CD4-positive, alpha-beta T cell treated with Interleukin-17A for 4 hours (primary cell): ENCODE results near the gene PTGIR.
A peak's percentile ranks its signal among the peaks of the same experiment; 100 is the strongest.
"Not testable (repeated sequence)": the region's sequence is repeated elsewhere in the genome, so short reads cannot be mapped to it uniquely, and the experiment has no call there.

Experiments used
- DNase-seq: peaks from one replicate; pipeline ENCODE4 v3.0.0-alpha.2; 2020; ENCODE audit warnings: mixed read lengths

Gene PTGIR

DNA sequence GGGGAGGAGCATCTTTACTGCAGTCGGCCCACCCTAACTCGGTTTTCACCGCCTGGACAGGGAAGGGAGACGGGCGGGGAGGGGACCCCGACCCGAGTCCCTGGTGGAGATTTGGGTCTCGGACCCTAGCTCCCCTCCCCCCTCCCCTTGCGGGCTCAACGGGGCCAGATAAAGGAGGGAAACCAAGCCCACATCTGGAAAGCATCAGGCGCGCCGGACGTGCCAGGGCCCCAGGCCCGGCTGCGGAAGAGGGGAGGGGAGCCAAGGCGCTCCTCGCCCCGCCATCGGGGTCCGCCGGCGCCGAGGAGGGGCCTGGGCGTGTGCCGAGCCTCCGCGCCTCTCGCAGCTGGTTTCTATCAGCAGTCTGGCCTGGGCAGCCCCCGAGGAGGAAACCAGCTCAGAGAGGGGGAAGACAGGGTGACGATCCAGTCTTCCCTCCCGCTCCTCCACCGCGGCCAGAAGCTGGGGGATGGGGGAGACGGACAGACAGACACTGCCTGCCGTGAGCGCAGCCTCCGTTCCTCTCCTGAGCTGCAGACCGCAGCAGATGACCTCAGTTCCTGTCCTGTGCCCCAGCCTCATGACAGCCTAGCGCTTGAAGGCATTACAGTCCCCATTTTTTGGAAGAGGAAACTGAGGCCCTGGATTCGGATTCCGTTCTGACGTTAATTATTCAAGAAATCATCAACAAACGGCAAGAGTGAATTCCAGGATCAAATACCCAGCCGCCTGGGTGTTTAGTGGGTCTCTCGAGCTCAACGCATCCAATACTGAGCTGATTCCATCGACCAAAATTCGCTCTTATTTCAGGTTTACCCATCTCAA, 14.7 kb upstream of the PTGIR start:
- peak; percentile 23 for DNase-seq

DNA sequence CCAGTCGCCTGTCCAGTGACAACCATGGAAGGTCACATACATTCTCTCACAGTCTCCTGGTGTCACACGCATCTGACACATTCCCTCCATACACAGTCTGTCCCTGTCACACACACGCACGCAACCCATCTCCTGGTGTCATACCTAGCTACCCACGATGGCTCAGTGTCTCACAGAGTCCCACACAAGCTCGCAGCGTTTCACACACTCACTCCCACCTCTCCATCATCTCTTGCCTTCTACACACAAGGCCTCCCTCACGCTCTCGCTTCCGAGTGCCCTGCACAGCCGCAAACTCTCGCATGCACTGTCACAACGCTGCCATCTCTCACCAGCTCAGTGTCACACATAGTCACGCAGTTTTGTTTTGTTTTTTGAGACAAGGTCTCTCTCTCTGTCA, 12.3 kb upstream of the PTGIR start:
- peak; percentile 23 for DNase-seq

DNA sequence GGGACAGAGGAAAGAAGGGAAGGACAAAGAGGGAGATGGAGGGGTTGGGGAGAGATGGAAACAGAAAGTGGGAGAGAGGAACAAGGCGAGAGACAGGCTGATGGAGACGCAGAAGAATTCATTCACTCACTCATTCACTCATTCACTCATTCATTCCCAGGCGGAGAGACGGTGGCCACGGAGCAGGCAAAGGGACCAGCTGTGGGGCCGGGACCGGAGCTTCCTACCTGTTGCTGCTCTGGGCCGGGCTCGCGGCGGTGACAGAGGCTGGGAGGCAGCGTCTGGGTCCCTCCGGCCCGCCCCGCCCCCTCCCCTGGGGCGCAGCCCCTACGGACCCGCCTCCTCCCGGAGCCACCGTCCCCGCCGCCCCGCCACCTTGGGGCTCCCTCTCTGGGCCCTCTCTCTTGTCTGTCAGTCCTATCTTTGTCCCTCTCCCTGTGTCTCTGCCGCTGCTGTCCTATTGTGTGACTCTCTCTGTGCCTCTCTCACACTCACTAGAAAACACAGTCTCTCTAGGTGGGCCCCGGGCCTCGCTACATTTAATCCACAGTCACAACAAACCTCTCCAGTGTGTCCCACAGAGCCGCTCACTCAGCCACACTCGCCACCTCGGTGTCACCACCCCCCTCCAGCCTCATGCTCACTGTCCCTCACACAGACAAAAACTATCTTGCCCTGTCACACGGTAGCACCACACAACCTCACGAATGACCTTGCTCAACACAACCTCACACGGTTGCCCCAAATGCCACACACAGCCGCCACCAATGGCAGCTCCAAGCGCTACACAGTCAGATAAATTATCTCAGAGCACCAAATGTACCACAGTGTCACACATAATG, 11.3 kb upstream of the PTGIR start, which contains the start of gene GNG8:
Gene GNG8, minus strand, starts transcription at position 283 of the 842 bp plus-strand sequence. CDS start 1,520 bp downstream, outside the sequence.
- DNase-seq = peak; percentile 59

DNA sequence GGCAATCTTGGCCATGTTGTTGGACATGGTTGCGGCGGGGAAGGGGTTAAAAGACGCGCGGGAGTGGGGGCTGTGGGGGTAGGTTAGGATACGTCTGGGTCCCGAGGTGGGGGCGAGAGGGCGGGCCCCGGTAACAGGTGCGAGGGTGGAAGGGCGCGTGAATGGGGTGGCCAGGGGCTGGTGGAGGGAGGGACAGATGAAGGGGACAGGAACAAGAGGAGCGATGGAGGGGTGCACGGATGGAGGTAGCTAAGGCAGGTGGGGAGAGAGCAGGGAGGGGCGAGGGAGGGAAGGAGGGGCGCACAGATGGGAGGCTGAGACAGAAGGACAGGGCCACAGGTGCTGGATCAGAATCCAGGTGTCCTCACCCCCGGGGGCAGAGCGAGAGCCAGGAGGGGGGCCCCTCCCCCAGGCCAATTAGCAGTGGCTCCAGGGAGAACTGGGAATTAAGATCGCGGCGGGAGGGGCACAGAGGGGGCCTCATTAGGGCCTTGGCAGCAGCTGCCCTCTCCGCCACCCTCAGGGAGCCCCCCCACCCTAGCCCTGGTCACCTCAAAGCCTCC, 9.8 kb upstream of the PTGIR start:
- DNase-seq = no peak

DNA sequence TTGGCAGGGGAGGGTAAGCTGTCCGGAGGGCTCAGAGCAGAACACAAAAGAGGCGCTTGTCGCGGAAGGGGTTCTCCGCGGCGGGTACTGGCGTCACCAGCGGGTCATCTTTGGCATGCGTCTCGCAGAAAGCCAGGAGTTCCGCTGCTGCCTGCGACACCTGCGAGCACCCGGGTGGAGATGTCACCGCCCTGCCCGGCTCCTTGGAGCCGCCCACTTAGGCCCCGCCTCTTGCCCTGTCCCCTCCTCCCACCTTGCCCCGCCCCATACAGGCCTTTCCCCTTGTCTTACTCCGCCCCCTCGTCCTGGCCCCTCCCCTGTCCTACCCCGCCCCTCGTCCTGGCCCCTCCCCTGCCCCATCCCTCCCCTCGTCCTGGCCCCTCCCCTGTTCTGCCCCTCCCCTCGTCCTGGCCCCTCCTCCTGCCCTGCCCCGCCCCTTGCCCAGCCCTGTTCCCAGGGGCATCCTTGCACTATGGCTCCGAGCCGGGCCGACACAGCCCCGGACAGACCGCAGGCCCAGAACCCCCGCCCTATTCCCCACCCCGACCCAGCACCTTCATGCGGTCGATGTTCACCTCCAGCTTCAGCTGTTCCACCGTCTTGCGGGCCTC, 9.3 kb upstream of the PTGIR start:
- peak; percentile 97 for DNase-seq

DNA sequence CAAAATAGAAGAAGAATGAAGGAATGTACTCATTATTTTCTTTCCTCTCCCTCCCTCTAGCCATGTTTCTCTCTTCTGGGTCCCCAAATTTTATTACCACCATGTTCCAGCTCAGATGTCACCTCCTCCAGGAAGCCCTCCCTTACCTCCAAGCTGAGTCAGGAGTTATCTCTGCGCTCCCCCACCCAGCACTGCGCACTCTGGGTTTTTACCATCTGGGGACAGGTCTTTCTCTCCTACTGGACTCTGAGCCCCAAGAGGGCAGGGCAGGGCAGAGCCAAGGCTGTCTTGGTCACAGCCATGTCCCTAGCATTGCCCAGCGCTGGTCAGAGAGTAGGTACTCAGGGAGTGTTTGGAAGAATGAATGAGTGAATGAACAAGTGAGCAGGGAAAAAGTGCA, 8.2 kb upstream of the PTGIR start:
- DNase-seq = no peak

DNA sequence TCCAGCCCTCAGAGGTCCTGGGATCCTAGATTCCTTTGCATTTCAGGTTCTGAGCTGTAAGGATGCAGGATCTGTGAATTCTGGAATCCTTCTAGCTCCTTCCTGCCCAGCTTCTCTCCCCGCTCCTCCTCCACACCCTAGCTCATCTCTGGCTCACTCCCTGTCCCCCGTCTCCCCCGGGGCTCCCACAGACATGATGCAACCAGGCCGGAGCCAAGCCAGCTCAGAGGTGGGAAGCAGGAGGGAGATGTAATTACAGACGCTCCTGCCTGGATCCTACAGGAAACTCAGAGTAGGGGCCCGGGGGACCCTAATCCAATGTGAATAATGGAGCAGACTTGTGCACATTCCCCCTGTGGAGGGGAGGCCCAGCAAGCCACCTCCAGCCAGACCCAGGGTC, 6.6 kb upstream of the PTGIR start:
- DNase-seq = no peak

DNA sequence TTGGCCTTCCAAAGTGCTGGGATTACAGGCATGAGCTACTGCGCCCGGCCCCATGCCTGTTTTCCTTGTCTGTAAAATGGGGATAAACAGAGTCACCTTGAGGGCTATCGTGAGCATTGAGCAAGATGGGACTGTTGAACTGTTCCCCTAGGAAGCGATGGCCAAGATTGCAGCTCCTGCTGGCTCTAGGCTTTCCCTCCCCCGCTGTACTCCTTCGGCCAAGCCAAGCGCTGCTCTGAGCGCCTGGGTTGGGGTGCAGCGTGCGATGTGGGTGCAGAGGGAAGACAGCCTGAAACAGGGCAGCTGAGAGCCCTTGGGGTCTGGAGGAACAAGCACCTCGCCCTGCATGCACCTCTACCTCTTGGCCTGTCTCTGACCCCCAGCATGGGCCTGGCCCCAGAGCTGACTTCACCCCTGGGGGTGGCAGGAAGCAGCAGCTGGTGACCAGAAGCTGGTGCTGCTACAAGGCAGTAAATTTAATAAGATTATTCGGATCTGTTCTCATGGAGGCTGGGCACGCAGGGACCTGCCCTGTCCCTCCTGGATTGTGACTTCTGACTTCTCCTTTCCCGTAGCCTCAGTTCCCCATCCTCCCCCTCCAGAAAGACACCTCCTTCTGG, 5.8 kb upstream of the PTGIR start:
- no peak for DNase-seq

DNA sequence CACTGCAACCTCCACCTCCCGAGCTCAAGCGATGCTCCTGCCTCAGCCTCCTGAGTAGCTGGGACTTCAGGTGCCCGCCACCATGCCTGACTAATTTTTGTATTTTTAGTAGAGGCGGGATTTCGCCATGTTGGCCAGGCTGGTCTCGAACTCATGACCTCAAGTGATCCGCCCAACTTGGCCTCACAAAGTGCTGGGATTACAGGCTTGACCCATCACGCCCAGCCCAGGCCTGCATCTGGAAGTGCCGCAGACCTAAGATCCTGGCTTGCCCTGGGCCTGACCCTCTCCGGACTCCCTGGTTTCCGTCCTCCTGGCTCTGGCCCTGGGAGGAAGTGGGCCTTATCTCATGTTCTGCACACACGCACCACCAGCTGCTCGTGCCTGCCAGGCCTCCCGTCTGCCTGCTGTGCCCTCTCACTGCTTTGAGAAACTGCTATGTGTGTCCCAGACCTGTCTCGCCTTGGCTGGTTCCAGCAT, 4.7 kb upstream of the PTGIR start:
- DNase-seq = no peak

DNA sequence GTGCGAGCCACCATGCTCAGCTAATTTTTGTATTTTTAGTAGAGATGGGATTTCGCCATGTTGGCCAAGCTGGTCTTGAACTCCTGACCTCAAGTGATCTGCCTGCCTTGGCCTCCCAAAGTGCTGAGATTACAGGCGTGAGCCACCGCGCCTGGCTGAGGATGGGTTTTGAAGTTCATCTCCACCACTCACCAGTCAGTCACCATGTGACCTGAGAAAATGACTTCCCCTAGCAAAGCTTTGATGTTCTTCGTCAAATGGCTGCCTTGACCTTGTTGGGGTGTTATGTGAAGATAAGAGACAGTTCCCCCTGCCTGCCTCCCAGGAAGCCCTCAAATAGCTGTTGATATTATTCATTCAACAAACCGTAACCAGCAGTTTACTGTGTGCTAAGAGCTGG, 4.1 kb upstream of the PTGIR start:
- not testable (repeated sequence) for DNase-seq

DNA sequence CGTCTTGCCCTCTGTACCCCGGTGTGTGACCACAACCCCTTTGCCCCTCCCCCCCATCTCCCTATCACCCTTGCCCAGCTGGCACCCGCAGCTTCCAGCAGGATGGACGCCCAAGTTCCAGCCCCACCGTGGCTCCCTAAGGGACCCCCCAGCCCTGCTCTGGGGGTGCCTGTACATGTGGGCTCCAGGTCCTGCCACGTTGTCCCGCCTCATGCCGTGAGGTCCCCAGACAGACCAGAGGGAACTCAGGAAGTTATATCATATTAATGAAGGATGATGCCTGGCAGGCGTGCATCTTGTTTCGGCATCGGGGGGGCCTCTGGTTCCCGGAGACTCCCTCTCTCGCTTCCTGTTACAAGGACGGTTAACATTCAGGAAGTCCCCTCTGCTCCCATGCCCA, 1.6 kb upstream of the PTGIR start:
- no peak for DNase-seq

DNA sequence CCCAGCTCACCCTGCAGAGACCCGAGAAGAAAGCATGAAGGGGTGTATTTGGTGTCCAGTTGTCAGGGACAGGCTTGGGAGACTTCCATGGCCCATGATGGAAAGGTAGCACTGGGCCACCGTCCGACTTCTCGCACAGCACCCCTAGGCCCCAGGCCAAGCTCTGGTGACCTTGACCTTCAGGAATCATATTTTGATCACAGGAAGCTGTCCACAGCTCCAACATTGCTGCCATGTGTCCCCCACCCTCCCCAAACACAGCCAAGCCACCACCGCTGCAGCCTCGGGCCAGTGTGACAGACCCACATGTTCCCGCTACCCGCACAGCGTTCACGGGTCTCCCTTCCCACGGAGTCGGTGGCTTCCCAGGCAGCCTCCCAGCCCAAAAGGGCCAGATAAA, 842 bp upstream of the PTGIR start:
- no peak for DNase-seq

DNA sequence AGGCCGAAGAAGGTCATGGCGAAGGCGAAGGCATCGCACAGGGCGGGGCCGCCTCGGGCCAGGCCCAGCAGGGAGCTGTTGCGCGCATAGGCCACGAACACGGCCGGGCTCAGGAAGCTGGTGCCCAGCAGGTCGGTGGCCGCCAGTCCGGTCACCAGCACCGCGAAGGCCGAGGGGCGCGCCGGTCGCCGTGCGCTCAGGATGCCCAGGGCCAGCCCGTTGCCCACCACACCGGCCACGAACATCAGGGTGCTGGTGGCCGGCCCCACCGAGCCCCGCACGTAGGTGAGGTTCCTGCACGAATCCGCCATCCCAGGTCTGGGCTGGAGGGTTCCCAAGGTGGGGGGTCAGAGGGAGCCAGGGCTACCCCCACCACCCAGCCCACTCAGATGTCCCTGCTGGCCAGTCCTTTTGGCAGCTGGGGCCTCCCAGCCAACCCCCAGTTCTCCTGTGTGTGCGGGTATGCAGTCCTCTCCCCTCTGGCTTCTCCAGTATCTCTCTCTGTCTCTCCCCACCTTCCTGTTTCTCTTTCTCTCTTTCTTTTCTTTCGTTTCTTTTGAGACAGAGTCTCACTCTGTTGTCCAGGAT, 880 bp downstream of the PTGIR start:
- DNase-seq = no peak

DNA sequence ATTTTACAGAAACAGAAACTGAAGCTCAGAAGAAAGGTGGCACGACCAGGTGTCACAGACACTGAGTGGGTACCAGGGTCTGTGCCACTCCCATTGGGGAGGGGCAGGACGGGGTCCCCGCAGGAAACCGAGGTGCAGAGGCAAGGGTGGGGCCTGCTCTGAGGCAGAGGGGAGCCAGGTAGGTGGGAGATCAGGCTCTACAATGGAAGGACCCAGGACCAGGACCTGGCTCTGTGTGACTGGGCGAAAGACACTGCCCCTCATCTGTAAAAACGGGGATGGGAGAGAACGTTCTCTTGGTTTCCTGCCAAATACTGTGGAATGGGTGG, 2.8 kb downstream of the PTGIR start:
- DNase-seq = peak; percentile 25

DNA sequence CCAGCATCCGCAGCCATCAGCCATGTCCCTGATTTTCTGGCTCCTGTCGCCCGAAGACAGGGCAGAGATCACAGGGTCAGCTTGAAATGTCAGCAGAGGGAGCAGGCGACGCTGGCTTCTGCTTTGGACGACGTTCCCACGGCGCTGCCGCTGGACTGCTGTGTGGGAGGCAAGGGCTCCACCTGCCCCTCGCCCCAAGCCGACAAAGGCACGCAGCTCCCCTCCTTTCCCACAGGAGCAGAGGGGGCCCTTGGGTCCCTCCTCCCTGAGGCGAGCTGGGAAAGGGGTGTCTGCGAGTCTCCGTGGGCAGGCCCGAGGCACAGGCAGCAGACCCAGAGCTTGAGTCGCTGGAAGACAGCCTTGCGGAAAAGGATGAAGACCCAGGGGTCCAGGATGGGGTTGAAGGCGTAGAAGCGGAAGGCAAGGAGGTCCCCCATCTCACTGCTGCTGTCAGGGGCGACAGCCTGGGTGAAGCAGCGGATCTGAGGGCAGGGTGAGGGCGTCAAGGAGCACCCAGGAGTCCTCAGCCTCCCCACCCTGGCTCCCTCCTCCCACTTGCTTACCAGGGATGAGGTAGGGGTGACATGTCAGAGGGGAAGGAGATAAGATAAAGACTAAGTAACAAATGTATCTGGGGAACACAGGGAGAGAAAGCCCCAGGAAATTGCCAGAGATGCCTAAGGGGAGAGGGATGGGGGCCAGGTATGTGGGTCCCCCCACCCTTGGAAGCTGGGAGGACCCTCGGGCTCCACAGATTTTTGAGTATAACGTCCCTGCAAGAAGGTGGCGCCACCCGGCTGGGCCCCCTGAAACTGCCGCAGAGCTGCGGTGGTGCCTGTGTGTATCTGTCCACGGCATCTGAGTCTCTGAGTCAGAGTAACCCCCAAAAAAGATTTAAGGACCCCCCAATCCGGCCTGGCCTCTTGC, 3.4 kb downstream of the PTGIR start:
- no peak for DNase-seq

DNA sequence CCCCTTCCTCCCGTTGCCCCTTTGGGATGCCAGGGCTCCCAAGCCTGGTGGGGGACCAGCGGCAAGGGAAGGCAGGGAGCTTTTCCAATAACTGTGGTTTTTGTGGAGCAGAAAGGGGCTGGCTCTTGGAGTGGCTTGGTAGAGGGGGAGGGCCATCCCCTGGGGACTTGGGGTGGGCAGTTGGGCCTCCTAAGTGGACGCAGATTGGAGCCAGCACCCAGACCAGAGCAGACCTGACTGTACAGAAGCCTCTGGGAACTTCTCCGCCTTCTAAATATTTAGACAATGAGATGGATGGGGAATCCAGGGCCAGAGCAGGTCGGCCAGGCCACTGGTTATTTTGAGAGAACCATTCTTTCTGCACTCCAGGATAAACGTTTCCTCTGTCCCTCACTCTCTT, 4.2 kb downstream of the PTGIR start:
- DNase-seq = peak; percentile 1

DNA sequence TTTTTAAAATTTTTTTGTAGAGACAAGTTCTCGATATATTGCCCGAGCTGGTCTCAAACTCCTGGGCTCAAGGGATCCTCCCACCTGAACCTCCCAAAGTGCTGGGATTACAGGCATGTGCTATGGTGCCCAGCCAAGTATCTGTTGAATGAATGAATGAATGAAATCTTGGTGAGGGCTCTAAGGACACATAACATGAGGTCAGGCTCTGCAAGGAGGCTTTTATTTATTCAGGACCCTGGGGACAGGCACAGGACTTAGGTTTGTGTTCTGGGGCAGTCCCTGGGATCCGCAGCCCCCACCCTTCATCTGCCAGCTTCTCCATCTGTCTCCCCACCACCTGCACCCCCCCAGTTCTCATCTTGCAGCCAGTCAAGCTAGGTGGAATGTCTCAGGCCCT, 4.6 kb downstream of the PTGIR start:
- DNase-seq = peak; percentile 1

DNA sequence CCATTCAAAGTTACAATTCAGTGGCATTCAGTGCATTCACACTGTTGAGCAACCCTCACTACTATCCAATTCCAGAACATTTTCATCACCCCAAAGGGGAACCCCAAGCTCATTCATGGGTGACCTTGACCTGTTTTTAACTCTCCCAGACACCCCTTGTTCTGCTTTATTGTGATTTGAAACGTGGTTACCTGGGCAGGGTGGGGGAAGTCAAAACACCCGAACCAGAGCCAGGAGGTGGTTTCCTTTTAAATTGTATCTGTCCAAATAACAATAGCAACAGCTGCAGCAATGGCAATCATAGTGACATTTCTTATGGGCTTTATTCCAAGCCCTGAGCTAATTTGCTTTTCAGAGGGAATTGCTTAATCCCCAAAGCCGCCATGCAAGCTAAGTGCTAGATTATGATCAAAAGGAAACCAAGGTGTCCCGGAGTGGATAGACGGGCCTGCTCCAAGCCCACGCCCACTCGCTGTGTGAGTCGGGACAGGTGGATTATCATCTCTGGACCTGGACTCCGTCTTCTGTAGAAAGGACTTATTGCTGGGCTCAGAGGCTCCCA, 6.1 kb downstream of the PTGIR start:
- peak; percentile 19 for DNase-seq

DNA sequence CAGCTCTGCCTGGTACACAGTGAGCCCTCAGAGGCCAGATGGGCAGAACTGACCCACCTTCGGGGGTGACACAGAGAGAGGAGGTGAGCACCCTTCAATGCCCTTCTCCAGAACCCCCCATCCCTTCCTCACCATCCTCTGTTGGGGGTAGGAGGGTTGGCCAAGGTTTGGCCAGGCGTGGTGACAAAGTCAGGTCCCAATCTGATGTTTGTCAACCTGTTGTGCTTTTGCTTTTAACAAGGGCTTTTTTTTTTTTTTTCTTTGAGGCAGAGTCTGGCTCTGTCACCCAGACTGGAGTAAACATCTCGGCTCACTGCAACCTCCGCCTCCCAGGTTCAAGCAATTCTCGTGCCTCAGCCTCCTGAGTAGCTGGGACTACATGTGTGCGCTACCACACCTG, 7.3 kb downstream of the PTGIR start:
- peak; percentile 32 for DNase-seq

DNA sequence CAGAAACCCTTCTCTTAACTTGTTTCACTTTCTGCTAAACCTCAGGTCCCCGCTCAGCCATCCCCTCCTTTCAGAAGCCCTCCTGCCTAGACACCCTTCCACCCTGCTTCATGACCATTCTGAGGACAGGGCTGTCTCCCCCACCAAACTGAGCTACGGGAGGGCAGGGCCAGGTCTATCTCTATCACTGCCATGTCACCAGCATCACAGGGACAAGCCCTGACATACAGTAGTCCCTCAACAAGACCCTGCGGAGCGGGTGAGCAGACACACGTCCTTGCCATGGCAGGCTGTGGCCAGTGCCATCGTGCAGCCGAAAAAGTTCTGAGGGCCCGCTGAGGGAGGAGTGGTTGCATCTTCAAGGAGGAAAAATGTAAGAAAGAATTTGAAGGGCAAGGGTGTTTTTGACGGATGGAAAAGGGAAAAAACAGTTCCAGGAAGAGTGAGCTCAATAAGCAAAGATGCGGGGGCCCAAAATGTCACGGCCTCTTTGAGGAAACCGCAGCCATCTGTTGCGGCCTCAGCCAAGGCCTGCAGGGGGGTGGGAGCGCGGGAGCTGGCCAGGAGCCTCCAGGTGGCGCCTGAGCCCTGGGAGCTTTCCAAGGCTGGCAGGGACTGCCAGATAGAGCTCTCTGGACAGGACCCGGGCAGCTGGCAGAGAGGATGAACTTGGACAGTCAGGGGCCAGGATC, 8.1 kb downstream of the PTGIR start:
- peak; percentile 61 for DNase-seq
